HepG2 (cell line): ENCODE measurements around the gene HIPK3. TPM values are rescaled to one million over a fixed set of nuclear protein-coding genes. Genes with fewer than 3 reads are reported as not detected.

Experiments used
- ATAC-seq: fragments of 200-7000 bp; cut with Tn5 transposase; 3 replicates; pipeline ENCODE4 v1.9.1; 2020; ENCODE audit warnings: mild to moderate bottlenecking, moderate library complexity
- BruUV-seq: library from RNA; stranded (reverse); fragments of 400-500 nt; replicated peaks from 2 replicates; lab custom pipeline; 2021; lab: Mats Ljungman, UMichigan
- CTCF ChIA-PET: fragments of 300-600 bp; formaldehyde crosslinking; extraction: SDS; loops from one replicate; lab custom pipeline; 2021; ENCODE audit warnings: low total read pairs, inconsistent platforms, low intra/inter-chr PET ratio; lab: Yijun Ruan, JAX
- POLR2A ChIA-PET: fragments of 350-600 bp; sonication (Branson Sonifier 250); formaldehyde crosslinking; loops from one replicate; lab custom pipeline; 2020; ENCODE audit warnings: antibody characterized with exemption, inconsistent platforms; lab: Yijun Ruan, JAX
- DNase-seq: peaks from one replicate; pipeline ENCODE4 v3.0.0-alpha.2; 2015; ENCODE audit warnings: low spot score
- FAIRE-seq: peaks from 3 replicates; lab custom pipeline; 2011; peaks lifted over from hg19 to GRCh38; lab: Jason Lieb, UNC
- H2AFZ ChIP-seq: one replicate; pipeline ENCODE4 v1.6.1; 2011; ENCODE audit warnings: low read length, inconsistent platforms
- H3K27ac ChIP-seq: fragments of 300-600 bp; 3 replicates; pipeline ENCODE4 v1.8.0; 2011; ENCODE audit warnings: mixed run types, mild to moderate bottlenecking, mixed read lengths, low read length, inconsistent platforms; ENCODE audit not compliant: insufficient read depth; ENCODE audit errors: extremely low read length
- H3K27me3 ChIP-seq, 2 experiments: fragments of 200-600 bp in 1 of 2; 2 replicates in 1 of 2; 3 replicates in 1 of 2; pipeline versions ENCODE4 v1.6.0 to v1.8.0; 2011; ENCODE audit warnings: low read length in 2 of 2, mild to moderate bottlenecking in 2 of 2, moderate library complexity in 2 of 2, inconsistent platforms in 1 of 2; ENCODE audit not compliant: insufficient read depth in 2 of 2, control insufficient read depth in 1 of 2
- H3K36me3 ChIP-seq, 2 experiments: fragments of 200-600 bp in 1 of 2; replicated peaks in 1 of 2; 2 replicates in 1 of 2; 3 replicates in 1 of 2; pipeline versions ENCODE4 v1.5.1 to v1.8.0; 2011; ENCODE audit warnings: low read length in 2 of 2, inconsistent platforms in 1 of 2; ENCODE audit not compliant: insufficient read depth in 2 of 2, control insufficient read depth in 1 of 2
- H3K4me1 ChIP-seq: 2 replicates; pipeline ENCODE4 v1.5.1; 2012; ENCODE audit warnings: low read length, inconsistent platforms; ENCODE audit not compliant: insufficient read depth
- H3K4me2 ChIP-seq: 2 replicates; pipeline ENCODE4 v1.6.0; 2011; ENCODE audit warnings: low read depth, low read length, inconsistent platforms
- H3K4me3 ChIP-seq, 3 experiments: fragments of 200-600 bp in 1 of 3; sonication (generic), shearing (Covaris generic) in 1 of 3; replicated peaks in 1 of 3; 2 replicates each; pipeline ENCODE4 v1.5.1; 2011 to 2016; ENCODE audit warnings: low read length in 3 of 3, inconsistent platforms in 2 of 3, low read depth in 2 of 3, mild to moderate bottlenecking in 2 of 3, control low read depth in 1 of 3, mixed read lengths in 1 of 3; ENCODE audit not compliant: insufficient read depth in 1 of 3
- H3K79me2 ChIP-seq: one replicate; pipeline ENCODE4 v1.6.1; 2011; ENCODE audit warnings: low read length, inconsistent platforms; ENCODE audit not compliant: insufficient read depth
- H3K9ac ChIP-seq: 2 replicates; pipeline ENCODE4 v1.6.0; 2011; ENCODE audit warnings: mild to moderate bottlenecking, low read depth, low read length, inconsistent platforms; ENCODE audit not compliant: insufficient read depth
- H3K9me3 ChIP-seq: 2 replicates; pipeline ENCODE4 v1.5.1; 2012; ENCODE audit warnings: mild to moderate bottlenecking, low read length
- H4K20me1 ChIP-seq: 2 replicates; pipeline ENCODE4 v1.6.0; 2011; ENCODE audit warnings: inconsistent platforms, mild to moderate bottlenecking, low read length, moderate library complexity; ENCODE audit not compliant: insufficient read depth
- GATAD2A ChIP-seq: IDR thresholded peaks from 2 replicates; pipeline ENCODE4 v1.6.1; 2016
- SNAPC4 ChIP-seq: sonication (generic); formaldehyde crosslinking; IDR thresholded peaks from 2 replicates; pipeline ENCODE4 v1.4.0; 2020; ENCODE audit warnings: mild to moderate bottlenecking, missing genetic modification reagents
- USF2 ChIP-seq, 2 experiments: sonication (generic) in 1 of 2; formaldehyde crosslinking in 1 of 2; IDR thresholded peaks; 2 replicates each; pipeline versions ENCODE4 v1.5.1 to v1.6.1; 2011 to 2020; ENCODE audit warnings: borderline replicate concordance in 1 of 2, low read depth in 1 of 2, low read length in 1 of 2, mild to moderate bottlenecking in 1 of 2, missing genetic modification reagents in 1 of 2, moderate library complexity in 1 of 2
- ZNF572 ChIP-seq: sonication (generic); formaldehyde crosslinking; IDR thresholded peaks from 2 replicates; pipeline ENCODE4 v1.5.1; 2020; ENCODE audit warnings: mild to moderate bottlenecking, missing genetic modification reagents
- ZNF609 ChIP-seq: sonication (generic); formaldehyde crosslinking; IDR thresholded peaks from 2 replicates; pipeline ENCODE4 v1.4.0; 2020; ENCODE audit warnings: mild to moderate bottlenecking, missing genetic modification reagents, borderline replicate concordance
- ZNF639 ChIP-seq: conservative IDR thresholded peaks from 2 replicates; pipeline ENCODE4 v1.6.1; 2018; ENCODE audit warnings: missing genetic modification reagents
- WGBS: methylation state at CpG from one replicate; pipeline ENCODE4 v1.1.6; 2017; ENCODE audit warnings: low lambda C conversion rate; 5-methylcytosine and 5-hydroxymethylcytosine counted together
- in situ Hi-C: cut with HindIII; loops from 2 replicates; pipeline ENCODE4 v1.10.0; 2017; ENCODE audit warnings: low pct_unique_long_range_greater_than_20kb; ENCODE audit not compliant: extremely low pct_ligation_motif_present
- intact Hi-C: fragments of 100-400 bp; cut with micrococcal nuclease; formaldehyde crosslinking; loops from one replicate; pipeline ENCODE4 v1.10.0; 2022; ENCODE audit not compliant: unreplicated experiment
- polyA plus RNA-seq, 8 experiments: library from polyadenylated mRNA; depleted of rRNA in 3 of 8; stranded (reverse) in 7 of 8; unstranded in 1 of 8; fragments of >200 nt; fragmentation: Illumina TruSeq in 4 of 8; extraction: Trizol in 4 of 8; gene quantifications; 2 replicates each; pipeline versions ENCODE4 v1.2.1 to v1.2.3, GENCODE V29; 2011 to 2016; ENCODE audit warnings: low read depth in 4 of 8, missing spikeins in 1 of 8, mixed read lengths in 1 of 8; ENCODE audit not compliant: insufficient read depth in 1 of 8
- total RNA-seq, 5 experiments: library from RNA; depleted of rRNA; stranded (reverse); fragments of >200 nt; fragmentation: Illumina TruSeq; extraction: Trizol; gene quantifications; 2 replicates each; pipeline ENCODE4 v1.2.3, GENCODE V29; 2016; ENCODE audit warnings: low read depth in 1 of 5

HIPK3 gene
- total and polyA plus RNA-seq, 2 of the 13 experiments (the other 11 are each of a cell fraction or from before 2014, with no cell fraction given), result 20.5 to 44.3 TPM

GRCh38 chr11:33405834-33406602 lies 148.8 kb downstream of the HIPK3 start:
- Histone ChIP-seq H3K27ac (no peak overlapping the region), H3K4me1 (no peaks in the 10 kb centered on the region), H3K4me3 (no peak overlapping the region), H4K20me1 (no peaks in the 10 kb centered on the region), H3K9me3 (no peaks in the 10 kb centered on the region), H3K36me3 (no peaks in the 10 kb centered on the region), H3K4me2 (no peak overlapping the region), H3K79me2 (no peaks in the 10 kb centered on the region), H3K27me3 (peaks cover 3 to 19% of the 10 kb centered on the region in 2 experiments; a peak in 3 of 5 replicates), H3K9ac (no peak overlapping the region), H2AFZ (no peak overlapping the region)
- intact Hi-C loops, result no loop called here
- WGBS, result 57% methylated on average over 5 of the region's 13 CpGs
- FAIRE-seq (no peak), ATAC-seq (no peak), DNase-seq (no peak)
- in situ Hi-C loops, result no loop called here
- no TSS peak for BruUV-seq
- ChIA-PET POLR2A (no interaction called here), CTCF (no interaction called here)
- TF ChIP-seq USF2 (IDR thresholded peaks at IDR 0.05; ENCODE audit: low read depth, low read length) (no peak), USF2 (CRISPR knock-in tag; IDR thresholded peaks at IDR 0.05; ENCODE audit: borderline replicate concordance) (no peak), ZNF639 (no peak), ZNF572 (CRISPR knock-in tag) (no peak), ZNF609 (CRISPR knock-in tag) (no peak), SNAPC4 (CRISPR knock-in tag) (no peak), GATAD2A (CRISPR knock-in tag) (no peak)
